Measurements from ENCODE around the gene MORN5.

Gene MORN5

GRCh38 chr9:122143296-122143695 is 16.4 kb upstream of the MORN5 start:
- H3K9me3 ChIP-seq (ENCODE audit: control insufficient read depth, insufficient read depth, low read depth, low read length), result no peaks in the 10 kb centered on the region
- ChIA-PET CTCF (interaction anchor here (0.6 to 1.2 kb wide), 8 partner anchors 16 to 631 kb away, joined by 3 read pairs; partner anchors contain the start of genes MORN5 and NDUFA8), POLR2A (no interaction called here)
- TF ChIP-seq ZNF24 (tag by site-specific recombination; IDR thresholded peaks at IDR 0.05) (no peak), ZBTB44 (tag by site-specific recombination; IDR thresholded peaks at IDR 0.05) (no peak)
- no peaks in the 10 kb centered on the region for H3K4me1 ChIP-seq (ENCODE audit: control insufficient read depth, insufficient read depth, low read length)
- no peak overlapping the region for H3K4me3 ChIP-seq (ENCODE audit: low read depth, low read length)
- H3K36me3 ChIP-seq (ENCODE audit: control insufficient read depth in 2 of 2, insufficient read depth in 1 of 2, low read length in 2 of 2), result peaks cover 17 to 57% of the 10 kb centered on the region in 2 experiments
- H3K27ac ChIP-seq (ENCODE audit: extremely low read depth, low read depth, low read length), result no peak overlapping the region

DNA sequence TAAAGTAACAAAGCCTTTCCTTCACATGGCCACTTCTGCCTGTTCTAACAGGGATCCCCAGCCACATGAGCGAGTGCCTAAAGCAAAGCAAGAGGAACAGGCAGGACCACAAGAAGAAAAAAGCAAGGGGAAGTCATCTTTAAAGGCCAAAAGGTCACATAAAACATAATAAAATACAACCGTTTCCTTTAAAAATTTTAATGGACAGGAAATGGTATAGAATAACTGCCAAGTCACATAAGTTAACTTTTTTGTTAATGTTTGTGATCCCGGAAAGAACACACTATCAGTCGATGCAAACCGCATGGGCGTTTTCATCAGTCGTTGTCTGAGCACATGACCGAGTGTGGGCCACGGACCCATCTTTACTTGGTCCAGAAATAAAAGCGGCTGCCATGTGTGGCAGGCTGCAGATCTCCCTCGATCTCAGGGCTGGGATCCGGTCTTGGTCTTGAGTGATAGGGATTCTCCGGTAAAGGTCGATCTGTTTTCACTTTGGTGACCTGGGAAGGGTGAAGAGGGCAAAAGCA is 15.8 kb upstream of the MORN5 start:
- Histone ChIP-seq H3K27ac (ENCODE audit: extremely low read depth, low read depth, low read length) (no peak overlapping the region), H3K4me3 (ENCODE audit: low read depth, low read length) (no peak overlapping the region), H3K4me1 (ENCODE audit: control insufficient read depth, insufficient read depth, low read length) (no peaks in the 10 kb centered on the region), H3K9me3 (ENCODE audit: control insufficient read depth, insufficient read depth, low read depth, low read length) (no peaks in the 10 kb centered on the region), H3K36me3 (ENCODE audit: control insufficient read depth in 2 of 2, insufficient read depth in 1 of 2, low read length in 2 of 2) (peaks cover 21 to 63% of the 10 kb centered on the region in 2 experiments)
- ChIA-PET CTCF (interaction anchor here (0.6 to 4.9 kb wide), 11 partner anchors 10 to 452 kb away, joined by 3 to 31 read pairs (median 4); partner anchors contain the start of genes MORN5 and NDUFA8), POLR2A (no interaction called here)
- TF ChIP-seq ZNF311 (tag by site-specific recombination; IDR thresholded peaks at IDR 0.05; ENCODE audit: borderline replicate concordance), result no peak
- no peak for TF ChIP-seq ZSCAN30 (tag by site-specific recombination; IDR thresholded peaks at IDR 0.05)
- no peak for TF ChIP-seq ZIC2 (tag by site-specific recombination; IDR thresholded peaks at IDR 0.05)
- no peak for TF ChIP-seq ZNF16 (tag by site-specific recombination; IDR thresholded peaks at IDR 0.05; ENCODE audit: low read depth)
- no peak for TF ChIP-seq ZNF140 (tag by site-specific recombination; IDR thresholded peaks at IDR 0.05)
- TF ChIP-seq ZNF121 (tag by site-specific recombination; IDR thresholded peaks at IDR 0.05), result no peak
- no peak for TF ChIP-seq SCRT1 (tag by site-specific recombination; IDR thresholded peaks at IDR 0.05; ENCODE audit: borderline replicate concordance)
- no peak for TF ChIP-seq PRDM2 (tag by site-specific recombination; IDR thresholded peaks at IDR 0.05; ENCODE audit: borderline replicate concordance)

DNA sequence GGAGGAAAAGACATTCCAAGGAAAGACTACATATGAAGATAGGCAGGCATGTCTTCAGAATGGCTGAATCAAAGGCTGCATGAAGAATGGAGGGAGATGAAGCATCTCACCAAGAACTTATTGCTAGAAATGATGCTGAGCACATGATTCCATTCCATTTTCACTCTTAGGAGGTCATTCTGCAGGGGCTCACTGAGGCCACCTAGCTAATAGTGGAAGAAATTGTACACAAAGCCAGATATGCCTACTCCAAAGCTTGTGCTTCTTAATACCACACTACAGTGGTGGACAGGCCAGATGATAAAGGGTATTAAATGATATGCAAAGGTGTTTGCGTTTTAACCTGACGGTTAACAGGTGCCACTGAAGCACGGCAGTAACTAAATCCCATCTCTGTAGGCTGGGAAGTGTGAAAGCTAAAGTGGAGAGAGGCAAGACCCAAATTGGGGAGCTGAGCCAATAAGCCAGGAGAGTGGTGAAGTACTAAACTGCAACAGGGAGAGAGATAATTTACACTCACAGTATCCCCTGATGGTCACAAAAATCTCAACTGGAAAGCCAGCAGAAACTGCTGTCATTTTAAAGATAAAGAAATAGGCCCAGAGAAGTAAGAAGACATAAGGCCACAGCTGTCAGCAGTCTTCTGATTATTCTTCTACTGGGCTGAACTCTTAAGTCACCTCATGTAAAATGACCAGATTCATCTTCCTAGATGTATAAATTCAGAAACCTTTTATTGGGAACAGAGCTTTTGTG is 14.7 kb upstream of the MORN5 start:
- ChIA-PET POLR2A (interaction anchor here (1.2 kb wide), 1 partner anchor 10 kb away, joined by 3 read pairs; no protein-coding TSS in a partner anchor), CTCF (interaction anchor here (0.5 to 4.9 kb wide), 10 partner anchors 10 to 212 kb away, joined by 3 to 31 read pairs (median 5); no protein-coding TSS in a partner anchor)
- Histone ChIP-seq H3K27ac (ENCODE audit: extremely low read depth, low read depth, low read length) (no peak overlapping the region), H3K9me3 (ENCODE audit: control insufficient read depth, insufficient read depth, low read depth, low read length) (no peaks in the 10 kb centered on the region), H3K36me3 (ENCODE audit: control insufficient read depth in 2 of 2, insufficient read depth in 1 of 2, low read length in 2 of 2) (peaks cover 21 to 72% of the 10 kb centered on the region in 2 experiments), H3K4me1 (ENCODE audit: control insufficient read depth, insufficient read depth, low read length) (no peaks in the 10 kb centered on the region), H3K4me3 (ENCODE audit: low read depth, low read length) (no peak overlapping the region)
- TF ChIP-seq HOXD13 (CRISPR knock-in tag; IDR thresholded peaks at IDR 0.05; ENCODE audit: borderline replicate concordance), result no peak
- TF ChIP-seq ZNF571 (tag by site-specific recombination; IDR thresholded peaks at IDR 0.05), result no peak
- TF ChIP-seq BCL11B (tag by site-specific recombination; IDR thresholded peaks at IDR 0.05; ENCODE audit: low read depth), result no peak
- no peak for TF ChIP-seq ZNF266 (tag by site-specific recombination; IDR thresholded peaks at IDR 0.05; ENCODE audit: low read depth)
- TF ChIP-seq YY2 (tag by site-specific recombination; IDR thresholded peaks at IDR 0.05), result no peak
- no peak for TF ChIP-seq OVOL3 (tag by site-specific recombination; IDR thresholded peaks at IDR 0.05)
- no peak for TF ChIP-seq ZBTB7A (tag by site-specific recombination; IDR thresholded peaks at IDR 0.05; ENCODE audit: low read depth)
- no peak for TF ChIP-seq GLI2 (tag by site-specific recombination; IDR thresholded peaks at IDR 0.05; ENCODE audit: borderline replicate concordance, low read depth)
- TF ChIP-seq MYNN (tag by site-specific recombination; IDR thresholded peaks at IDR 0.05; ENCODE audit: borderline replicate concordance), result no peak

All from HEK293 (cell line).